ENCODE measurements around the gene RIMS4.
"Not testable (repeated sequence)": the region's sequence is repeated elsewhere in the genome, so short reads cannot be mapped to it uniquely, and the experiment has no call there.

The RIMS4 gene

DNA sequence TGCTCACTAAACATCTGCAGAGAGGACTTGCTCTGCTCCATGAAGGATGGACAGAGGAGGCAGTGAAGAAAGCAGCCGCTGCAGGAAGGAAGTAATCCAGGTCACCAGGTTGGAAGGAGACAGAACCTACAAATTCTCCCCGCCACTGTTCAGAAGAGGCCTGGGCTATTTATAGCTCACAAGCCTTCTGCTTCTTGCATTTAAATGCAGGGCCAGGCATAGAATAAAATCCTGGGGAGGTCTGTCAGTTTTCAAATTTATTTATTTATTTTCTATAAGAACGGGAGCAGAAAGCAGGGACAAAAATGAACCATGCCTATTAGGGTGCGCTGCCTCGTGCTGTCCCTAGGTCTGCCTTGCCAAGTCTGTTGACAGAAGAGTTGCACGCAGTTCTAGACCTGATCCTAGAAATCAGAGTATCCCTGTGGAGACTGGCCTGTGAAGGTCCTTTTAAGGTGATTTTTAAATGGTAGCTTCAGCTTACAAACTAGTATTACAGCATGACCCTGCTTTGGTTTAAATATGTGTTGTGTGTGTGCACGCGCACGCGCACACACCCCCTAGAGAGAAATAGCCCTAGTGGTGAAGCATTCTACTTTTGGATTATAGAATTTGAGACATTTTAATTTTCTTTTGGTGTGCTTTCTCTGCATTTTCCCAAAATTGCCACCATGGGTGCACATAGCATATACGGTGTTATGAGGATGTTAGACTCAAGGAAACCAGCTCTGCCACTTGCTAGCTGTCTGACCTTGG is 19.5 kb downstream of the RIMS4 start:
- DNase-seq: no peak

DNA sequence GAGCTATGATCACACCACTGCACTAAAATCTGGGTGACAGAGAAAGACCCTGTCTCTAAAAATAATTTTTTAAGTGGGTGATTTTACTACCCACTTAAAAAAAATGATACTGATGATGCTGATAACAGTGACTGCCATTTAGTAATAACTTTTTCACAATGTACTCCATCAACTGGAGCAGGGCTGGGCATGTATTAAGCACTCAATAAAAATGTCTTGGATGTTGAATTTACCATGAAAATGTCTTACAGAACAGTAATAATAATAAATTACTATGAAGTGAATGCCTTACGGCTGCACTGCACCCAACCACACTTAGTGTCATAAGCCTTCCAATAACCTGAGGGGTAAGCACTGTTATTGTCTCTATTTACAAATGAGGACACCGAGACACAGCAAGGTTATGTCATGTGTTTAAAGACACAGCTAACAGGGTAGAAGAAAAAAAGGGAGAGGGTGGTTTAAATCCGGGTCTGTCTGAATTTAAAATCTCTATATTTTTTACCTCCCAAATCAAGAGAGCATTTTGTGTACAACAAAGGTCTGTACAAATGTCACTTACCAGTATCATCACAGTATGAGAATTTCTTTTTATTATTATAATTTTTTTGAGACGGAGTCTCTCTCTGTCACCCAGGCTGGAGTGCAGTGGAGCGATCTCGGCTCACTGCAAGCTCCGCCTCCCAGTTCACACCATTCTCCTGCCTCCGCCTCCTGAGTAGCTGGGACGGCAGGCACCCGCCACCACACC is 21.5 kb downstream of the RIMS4 start:
- no peak for DNase-seq

DNA sequence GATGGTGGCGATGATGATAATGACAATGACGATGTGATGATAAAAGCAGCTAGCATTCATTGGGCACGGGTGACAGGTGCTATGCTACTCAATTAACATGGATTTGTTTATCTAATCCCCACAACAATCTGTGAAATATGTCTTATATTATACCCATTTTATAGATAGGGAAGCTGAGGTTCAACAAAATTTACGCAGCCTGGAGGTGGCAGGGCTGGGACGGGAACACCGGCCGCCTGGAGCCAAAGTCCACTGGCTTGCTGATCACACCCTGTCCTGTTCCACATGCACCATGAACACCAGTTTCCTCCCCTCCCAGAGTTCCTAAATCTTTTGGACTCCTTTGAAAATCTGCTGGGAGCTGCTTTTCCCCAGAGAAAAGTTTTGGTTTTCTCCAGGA is 23.0 kb downstream of the RIMS4 start:
- no peak for DNase-seq

DNA sequence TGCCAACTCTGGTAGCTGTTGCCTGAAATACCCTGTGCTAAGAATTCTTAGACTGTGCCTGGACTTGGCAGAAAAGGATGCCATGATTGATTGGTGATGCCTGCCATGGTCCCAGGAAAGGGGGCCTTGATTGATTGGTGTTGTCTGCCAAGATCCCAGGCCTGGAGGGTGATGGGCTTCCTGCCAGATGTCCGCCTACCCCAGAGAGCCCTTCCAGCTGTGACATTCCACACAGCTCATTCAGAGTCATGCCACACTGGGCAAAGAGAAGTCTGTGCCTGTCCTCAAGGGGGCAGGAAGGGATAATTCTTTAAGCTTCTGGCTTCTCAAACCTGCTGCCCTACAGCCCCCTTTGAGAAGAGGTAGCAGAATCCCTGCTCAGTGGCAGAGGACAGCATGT is 24.6 kb downstream of the RIMS4 start:
- no peak for DNase-seq

DNA sequence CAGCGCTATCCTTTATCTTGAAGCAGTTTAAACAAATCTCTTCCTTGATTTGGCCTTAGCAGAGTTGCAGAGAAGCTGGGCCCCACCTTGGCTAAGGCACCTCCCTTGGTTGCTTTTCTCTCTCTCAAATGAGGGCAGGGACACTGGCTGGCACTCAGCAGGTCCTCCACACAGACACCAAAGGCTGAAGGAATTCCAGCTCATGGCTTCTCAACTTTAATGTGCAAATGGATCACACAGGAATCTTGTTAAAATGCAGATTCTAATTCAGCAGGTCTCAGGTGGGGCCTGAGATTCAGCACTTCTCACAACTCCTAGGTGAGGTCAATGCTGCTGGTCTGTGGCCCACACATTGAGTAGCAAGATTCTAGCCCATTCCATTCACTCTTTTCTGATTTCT is 25.7 kb downstream of the RIMS4 start:
- no peak for DNase-seq

DNA sequence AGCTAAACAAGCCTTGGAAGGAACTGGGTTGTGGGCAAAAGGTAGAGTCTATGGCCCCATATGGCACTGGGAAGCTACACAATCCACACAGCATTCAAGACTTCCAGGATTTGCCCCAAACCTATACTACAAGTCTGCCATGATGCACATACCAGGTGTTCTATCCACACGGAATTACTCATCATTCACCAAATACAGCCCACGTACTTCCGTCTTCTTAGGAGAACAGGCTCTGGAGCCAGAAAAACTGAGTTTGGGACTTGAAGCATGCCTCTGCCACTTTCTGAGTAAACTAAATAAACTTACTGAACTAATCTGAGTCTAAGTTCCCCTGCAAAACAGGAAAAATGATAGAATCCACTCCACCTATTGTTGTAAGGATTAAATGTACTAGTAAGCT is 28.6 kb downstream of the RIMS4 start:
- DNase-seq: no peak

DNA sequence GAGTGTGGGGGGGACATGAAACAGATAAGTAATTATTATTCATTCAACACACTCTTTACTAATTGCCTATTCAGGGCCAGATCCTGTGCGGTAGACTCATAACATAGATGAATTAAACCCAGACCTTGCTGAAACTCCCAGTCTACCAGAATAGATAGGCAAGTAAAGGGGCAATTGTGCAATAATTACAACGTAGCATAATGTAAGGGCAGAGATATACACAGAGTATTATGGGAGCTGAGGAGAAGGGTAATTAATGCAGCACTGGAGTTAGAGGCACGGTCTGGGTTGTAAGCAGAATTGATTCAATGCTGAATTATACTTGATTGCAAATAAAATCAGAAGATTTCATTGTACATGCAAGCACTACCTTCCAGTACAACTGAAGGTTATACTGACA is 29.2 kb downstream of the RIMS4 start:
- DNase-seq: no peak

DNA sequence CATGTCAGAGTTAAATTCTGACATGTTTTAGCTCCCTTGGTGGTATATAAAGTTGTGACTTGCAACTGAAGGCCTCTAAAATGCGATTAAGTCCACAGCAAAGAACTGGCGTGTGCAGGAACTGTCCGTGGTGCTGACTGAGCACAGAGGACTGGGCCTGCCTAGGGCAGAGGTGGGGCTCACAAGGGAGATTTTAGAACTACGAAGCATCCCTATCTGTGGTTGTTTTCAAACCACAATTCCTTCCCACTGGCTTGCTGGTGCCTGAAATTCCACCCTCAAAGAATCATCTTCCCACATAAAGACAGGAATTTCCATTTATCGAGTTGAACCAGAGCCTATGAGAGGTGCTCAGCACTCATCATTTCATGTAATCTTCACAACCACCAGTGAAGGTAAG is 30.1 kb downstream of the RIMS4 start:
- no peak for DNase-seq

DNA sequence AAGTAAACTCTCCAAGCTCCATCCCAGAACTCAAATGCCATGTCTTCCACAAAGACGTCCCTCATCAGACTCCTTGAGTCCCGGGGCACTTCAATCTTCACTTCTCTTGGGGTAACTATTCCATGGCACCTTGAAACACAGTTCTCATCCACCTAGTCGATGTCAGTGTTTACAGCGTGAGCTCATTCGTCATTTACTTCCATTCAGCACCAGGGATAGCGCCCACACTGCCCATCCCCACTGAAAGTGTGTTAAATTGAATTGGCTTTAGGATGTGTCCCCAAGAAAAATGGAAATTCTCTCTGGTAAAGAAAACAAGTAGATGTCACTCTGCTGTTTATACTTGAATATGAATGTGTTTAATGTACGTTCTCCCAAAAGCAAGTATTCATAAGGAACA is 33.4 kb downstream of the RIMS4 start:
- DNase-seq: no peak

DNA sequence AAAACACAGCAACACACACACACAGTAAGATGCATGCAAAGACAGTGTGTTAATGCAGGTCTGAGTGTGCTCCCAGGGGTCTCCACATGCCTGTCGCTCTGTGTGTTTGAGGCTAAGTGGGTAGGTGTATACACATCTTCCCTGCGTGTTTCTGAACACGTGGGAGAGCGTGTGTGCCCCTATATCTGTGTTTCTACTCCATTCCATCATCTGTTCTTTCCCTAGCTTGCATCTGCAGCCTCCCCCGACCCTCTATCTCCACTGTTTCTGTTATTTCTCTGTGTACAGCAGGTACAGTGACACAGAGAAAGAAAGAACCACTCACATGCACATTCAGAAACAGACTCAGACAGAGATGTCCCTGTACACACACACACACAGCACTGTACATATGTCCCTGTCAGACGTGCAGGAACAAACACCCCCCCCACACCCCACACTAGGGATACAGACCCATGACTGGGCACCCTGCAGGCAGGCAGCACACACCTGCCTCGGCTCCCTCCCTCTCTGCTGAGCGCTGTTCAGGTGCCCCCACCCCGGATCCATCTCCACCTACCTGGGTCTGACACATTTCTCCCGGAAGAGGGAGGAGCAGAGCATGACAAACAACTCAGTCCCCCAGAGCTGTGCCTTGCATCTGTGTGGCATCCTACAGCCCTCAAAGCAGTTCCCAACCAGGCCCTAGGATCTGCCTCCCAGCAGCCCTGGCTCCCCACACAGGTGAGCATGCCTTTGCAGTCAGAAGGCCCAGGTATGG is 37.1 kb downstream of the RIMS4 start:
- no peak for DNase-seq

DNA sequence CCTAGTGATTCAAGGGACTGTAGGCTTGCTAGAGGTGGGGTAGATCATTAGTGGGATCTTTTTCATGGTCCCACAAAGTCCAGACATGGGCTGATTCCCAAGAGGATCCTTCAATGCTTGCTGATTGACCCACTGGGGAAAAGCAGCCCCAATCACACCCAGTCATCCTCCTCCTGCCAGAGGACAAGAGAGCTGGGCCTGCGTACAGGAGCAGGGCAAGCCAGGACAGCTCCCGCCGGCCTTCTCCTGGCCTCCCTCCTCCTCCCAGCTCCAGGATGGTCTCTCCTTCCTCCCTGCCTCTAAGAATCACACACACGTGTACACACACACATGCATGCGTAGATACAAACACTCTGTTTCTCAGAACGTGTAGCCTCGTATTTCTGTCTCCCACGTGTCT is 37.7 kb downstream of the RIMS4 start:
- DNase-seq: no peak

DNA sequence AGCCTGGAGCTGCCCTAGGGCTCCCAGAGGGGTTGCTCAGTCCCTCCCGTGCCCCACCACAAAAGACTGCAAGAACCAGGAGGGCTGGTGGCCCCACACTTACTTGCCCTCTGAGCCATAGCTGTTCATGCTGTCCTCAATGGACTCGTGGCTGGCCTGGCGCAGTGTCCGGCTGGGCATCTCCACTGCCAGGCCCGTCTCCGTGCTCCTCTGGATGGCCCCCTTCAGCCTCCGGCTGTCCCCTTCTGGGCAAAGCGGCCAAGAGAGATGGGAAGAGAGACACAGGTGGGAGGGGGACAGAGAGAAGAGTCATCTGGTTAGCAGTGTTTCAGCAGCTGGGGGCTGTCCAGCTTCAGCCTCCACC is 39.2 kb downstream of the RIMS4 start:
- DNase-seq: no peak

DNA sequence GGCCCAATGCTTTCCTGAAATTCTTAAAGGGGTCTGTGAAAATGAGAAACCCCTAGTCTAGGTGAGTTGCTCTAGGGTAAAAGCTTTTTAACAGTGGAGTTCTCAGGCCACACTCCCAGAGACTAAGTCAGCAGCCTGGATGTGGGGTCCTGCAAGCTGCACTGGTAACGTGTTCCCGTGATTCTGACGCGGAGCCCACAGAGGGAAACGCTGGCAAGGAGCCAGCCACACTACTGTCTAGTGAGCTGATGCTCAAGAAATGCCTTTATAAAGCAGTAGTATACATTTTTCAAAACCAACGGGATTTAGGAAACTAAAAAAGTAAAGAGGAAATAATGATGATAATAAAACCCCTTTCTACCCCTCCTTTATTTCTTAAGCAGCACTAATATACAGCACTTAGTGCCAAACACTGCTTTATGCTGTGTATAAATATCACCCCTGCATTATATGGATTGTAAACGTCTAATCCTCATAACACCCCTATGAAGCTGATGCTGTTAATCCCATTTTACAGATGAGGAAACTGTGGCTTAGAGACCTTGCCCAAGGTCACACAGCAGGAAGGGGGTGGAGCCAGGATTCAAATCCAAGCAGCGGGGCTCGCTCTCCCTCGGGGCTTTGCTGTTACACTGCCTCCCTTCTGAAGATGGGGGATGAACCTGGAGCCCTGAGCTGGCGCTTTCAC is 39.7 kb downstream of the RIMS4 start:
- DNase-seq: no peak

DNA sequence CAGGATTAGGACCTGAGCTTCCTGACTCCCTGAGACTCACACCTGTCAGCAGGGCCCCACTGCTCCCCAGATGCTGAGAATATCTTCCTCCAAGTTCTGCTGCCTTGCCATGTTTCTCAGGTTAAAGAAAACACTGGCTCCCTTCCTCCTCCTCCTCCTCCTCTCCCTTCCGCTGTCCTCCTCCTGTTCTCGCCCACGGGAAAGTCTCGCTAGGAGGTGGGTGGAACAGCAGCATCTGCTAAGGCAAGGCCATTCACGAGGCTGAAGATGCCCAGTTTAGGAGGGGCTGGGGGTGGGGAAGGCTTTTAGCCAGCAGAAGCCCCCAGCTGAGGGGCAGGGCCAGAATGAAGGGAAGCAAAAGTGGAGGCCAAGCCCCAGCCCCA is 40.9 kb downstream of the RIMS4 start:
- DNase-seq: no peak

DNA sequence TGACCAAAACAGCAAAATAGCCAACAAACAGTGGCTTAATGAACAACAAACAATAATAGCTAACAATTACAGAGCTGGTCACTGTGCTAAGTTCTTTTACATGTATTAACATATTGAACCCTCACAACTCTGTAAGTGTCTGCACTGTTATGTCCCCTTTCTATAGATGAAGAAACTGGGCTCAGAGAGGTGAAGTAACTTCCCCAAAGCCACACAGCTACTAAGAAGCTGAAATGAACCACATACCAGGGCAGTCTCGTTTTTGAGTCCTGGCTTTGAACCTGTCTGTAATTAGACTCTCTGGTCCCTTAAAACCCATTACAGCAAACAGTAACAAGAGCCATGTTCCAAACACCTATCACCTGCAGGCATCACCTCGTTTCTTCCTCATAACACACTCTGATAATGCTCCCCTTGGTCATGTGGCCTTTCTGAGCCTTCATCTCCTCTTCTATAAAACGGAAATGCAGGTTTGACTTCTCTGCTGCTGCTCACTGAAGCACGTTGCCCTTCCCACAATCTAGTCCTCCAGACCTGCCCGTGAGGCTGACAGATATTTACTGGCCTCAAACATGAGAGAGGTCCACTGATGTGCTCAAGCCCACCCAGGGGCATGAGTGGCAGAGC is 41.4 kb downstream of the RIMS4 start:
- no peak for DNase-seq

DNA sequence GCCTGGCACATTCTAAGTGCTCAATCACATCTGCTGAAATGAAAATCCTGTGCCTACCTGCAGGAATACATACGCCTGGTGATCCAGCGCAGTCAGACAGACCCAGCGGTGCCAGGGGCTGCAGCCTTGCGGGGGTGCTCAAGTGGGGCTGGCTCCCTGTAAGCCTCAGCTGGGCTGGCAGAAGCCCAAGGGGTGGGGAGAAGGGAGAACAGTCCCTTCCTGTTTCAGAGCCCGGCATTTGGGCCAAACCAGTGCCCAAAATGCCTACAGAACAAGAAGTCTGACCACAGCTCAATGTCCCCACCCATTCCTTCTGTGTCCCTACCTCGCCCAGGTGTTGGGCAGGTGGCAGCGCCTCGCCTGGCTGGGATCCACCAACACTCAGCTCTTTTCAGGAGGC is 42.1 kb downstream of the RIMS4 start:
- no peak for DNase-seq

DNA sequence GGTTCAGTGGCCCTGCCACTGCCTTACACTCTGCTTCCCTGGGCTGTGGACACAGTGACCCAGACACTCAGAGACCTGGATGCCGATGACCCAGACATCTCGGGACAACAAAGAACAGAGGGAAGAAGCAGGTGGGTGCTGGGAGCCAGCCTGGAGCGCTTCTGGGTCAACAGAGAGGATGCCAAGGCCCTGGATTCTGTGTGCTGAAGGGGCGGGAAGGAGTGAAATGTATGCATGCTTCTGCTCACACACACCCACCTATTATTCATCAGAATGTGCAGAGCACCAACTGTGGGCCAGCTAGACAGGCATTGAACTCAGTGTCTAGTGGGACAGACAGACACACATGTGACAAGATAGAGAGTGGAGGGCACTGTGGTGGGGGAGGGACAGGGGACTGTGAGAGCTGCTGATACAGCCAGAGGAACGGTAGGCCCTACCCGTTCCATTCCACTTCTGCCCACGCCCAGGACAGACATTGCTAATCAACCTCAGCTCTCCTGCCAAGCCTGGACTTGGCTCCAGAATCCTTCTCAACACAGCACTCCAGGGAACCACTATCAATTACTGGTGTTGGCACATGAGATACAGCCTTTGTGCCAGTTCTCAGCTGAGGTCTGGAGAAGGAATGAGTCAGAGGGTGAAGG is 44.5 kb downstream of the RIMS4 start:
- no peak for DNase-seq

DNA sequence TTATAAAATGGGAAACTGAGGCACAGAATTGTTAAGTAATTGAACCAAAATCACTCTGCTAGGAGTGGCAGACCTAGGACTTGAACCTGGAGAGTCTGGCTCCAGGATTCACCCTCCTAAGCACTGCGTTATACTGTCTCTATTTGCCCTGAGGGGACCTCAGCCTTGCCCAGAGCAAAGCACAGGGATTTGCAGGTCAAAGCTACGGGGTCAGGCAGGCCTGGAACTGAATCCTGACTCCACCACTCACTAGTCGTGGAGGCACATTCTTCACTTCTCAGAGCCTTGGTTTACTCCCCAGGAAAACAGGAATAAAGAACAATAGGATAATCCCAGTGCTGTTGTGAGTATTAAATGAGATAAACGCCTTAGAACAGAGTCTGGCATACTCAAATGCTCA is 45.3 kb downstream of the RIMS4 start:
- no peak for DNase-seq

DNA sequence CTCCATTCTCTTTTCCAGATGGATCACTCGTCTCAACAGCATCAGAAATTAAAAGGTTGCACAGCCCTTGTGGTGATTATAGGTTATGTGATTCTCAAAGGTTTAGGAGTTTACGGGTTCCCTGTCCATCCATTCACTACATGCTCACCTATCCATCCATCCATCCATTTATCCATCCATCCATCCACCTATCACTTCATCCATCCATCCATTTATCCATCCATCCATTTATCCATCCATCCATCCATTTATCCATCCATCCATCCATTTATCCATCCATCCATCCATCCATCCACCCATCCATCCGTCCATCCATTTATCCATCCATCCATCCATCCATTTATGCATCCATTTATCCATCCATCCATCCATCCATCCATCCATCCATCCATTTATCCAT is 46.5 kb downstream of the RIMS4 start:
- not testable (repeated sequence) for DNase-seq

DNA sequence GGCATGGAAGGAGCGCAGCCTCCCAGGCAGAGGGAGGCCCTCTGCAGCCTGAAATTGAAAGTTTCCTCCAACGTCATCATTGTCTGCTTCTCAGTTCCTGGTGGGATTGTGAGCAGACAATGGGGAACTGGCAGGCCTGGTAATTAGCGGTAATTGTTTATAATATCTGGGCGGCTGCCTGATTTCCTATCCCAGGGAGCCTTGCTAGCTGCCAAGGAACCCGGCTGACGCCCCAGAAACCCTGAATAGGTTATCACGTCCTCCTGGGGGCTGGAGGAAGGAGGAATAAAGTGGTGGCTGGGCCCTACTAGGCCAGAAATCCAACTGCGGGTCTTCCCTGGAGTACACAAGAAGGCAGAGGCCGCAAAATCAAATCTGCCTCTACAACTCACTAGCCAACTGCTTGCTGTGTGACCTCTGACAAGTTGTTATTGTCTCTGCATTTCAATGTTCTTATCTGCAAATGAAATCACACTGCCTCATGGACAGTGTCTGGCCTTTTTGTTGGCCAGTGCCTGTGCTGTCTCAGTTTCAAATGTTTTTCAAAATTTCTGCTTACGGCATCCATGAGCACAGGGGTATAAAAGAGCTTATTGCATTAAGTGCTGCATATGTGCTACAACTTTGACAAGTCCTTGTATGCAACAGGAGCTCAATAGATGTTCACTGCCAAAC is 47.7 kb downstream of the RIMS4 start:
- no peak for DNase-seq

DNA sequence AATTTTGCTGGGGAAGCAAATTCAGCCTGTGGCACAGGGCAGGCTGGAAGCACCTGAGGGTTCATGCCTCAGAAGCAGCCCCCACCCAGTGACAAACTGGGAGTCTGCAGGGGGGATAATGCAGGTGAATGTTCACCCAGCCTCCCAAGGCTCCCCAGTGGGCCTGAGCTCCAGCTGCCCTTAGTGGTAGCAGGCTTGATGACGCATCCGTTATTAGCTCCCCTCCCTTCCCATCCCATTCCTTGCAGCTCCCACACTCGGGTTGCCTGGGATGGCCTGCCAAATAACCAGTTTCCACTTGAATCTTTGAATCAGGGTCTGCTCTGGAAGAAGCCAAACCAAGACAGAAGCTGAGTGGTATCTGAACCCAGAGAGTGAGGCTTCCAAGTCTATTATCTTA is 48.9 kb downstream of the RIMS4 start:
- DNase-seq: no peak

DNA sequence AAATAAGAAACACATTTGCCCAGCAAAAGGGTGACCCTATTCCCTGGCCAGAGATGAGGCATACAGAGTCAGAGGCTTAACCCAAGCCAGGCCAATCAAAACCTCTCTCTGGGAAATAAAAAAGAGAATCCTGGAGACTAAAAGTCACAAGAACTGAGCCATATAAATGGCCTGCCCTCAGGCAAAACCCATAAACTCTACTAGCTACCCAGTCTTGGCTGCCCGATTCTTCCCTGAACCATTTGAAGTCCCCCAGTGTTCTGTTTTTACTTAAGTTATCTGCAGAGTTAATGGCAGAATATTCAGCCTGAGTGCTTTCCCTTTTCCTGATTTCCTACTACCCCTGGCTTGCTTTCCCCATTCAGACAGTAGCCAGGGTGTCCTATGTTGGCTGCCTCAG is 50.8 kb downstream of the RIMS4 start:
- no peak for DNase-seq

Measured in NCI-H524 treated with DMSO at 0.1 percent for 48 hours (cell line).